Peyer's patch (tissue), 4 donors: ENCODE results near the gene IKBKE.

ENCODE experiments used
- CTCF ChIP-seq, 6 experiments: fragments of 450-650 bp in 4 of 6; fragments of 200-600 bp in 2 of 6; sonication (generic) in 1 of 6; IDR thresholded peaks; one replicate each; pipeline ENCODE4 v1.5.1; 2017 to 2019; ENCODE audit warnings: antibody characterized with exemption in 6 of 6, mild to moderate bottlenecking in 3 of 6, moderate library complexity in 1 of 6
- POLR2A ChIP-seq, 2 donors: fragments of 450-650 bp; IDR thresholded peaks; one replicate each; pipeline ENCODE4 v1.5.1; 2017; ENCODE audit warnings: antibody characterized with exemption in 2 of 2, mild to moderate bottlenecking in 2 of 2, moderate library complexity in 2 of 2

DNA sequence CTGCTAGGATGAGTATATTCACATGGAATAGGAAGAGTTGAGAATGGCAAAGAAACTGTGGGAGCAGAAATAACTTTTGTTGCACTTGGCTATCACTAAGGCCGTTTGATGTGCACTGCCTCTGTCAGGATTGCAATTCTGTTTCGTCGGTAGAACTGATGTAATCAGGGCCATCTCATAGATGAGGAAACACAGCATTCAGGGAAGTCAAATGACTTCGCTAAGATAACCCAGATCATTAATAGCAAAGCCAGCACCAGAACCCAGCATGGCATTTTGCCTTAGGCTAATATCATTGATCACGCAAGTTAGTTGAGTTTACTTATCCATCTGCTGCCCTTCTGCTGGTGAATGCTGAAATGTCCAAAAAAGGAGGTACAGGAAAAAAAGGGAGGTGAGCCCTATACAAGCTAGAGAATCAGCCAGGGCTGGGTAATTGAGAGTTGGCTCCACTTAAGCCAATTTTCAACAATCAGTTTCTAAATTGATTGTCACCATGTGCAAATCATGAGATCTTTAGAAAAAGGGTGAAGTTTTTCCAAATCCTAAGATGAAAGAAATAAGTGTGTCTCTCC is 44.6 kb downstream of the IKBKE start:
- TF ChIP-seq CTCF (IDR thresholded peaks at IDR 0.05) (no peak), POLR2A (IDR thresholded peaks at IDR 0.05) (no peak)
